Neural crest cell (in vitro differentiated cells): ENCODE measurements around the gene USF2. TPM values are rescaled to one million over a fixed set of nuclear protein-coding genes. Genes with fewer than 3 reads are reported as not detected.

Source experiments
- DNase-seq: peaks from one replicate; pipeline ENCODE4 v3.0.0; 2021; ENCODE audit warnings: low read depth, mixed read lengths, low spot score
- H3K27ac Mint-ChIP-seq: one replicate; pipeline ENCODE4 v1.8.0; 2021; ENCODE audit warnings: mild to moderate bottlenecking, mixed read lengths; ENCODE audit not compliant: unreplicated experiment
- H3K27me3 Mint-ChIP-seq: 2 replicates; pipeline ENCODE4 v1.8.0; 2021; ENCODE audit warnings: low read depth, mild to moderate bottlenecking, mixed read lengths
- H3K36me3 Mint-ChIP-seq: 2 replicates; pipeline ENCODE4 v1.8.0; 2021; ENCODE audit warnings: low read depth, mild to moderate bottlenecking, mixed read lengths
- H3K4me1 Mint-ChIP-seq: 2 replicates; pipeline ENCODE4 v1.8.0; 2021; ENCODE audit warnings: mixed read lengths
- H3K4me3 Mint-ChIP-seq: one replicate; pipeline ENCODE4 v1.8.0; 2021; ENCODE audit warnings: mild to moderate bottlenecking, mixed read lengths
- H3K9me3 Mint-ChIP-seq: 2 replicates; pipeline ENCODE4 v1.8.0; 2021; ENCODE audit warnings: mixed read lengths
- total RNA-seq: library from RNA; stranded (reverse); gene quantifications from 2 replicates; pipeline ENCODE4 v1.2.1, GENCODE V29; 2021
- TF ChIP-seq, protein P1 (sequence below): fragments of 200-600 bp; sonication (generic); conservative IDR thresholded peaks from 2 replicates; pipeline ENCODE4 v1.5.0; 2021; ENCODE audit warnings: antibody characterized with exemption, mild to moderate bottlenecking

USF2 gene
- total RNA-seq, 1 donor from 2014 or later: 107 TPM

DNA sequence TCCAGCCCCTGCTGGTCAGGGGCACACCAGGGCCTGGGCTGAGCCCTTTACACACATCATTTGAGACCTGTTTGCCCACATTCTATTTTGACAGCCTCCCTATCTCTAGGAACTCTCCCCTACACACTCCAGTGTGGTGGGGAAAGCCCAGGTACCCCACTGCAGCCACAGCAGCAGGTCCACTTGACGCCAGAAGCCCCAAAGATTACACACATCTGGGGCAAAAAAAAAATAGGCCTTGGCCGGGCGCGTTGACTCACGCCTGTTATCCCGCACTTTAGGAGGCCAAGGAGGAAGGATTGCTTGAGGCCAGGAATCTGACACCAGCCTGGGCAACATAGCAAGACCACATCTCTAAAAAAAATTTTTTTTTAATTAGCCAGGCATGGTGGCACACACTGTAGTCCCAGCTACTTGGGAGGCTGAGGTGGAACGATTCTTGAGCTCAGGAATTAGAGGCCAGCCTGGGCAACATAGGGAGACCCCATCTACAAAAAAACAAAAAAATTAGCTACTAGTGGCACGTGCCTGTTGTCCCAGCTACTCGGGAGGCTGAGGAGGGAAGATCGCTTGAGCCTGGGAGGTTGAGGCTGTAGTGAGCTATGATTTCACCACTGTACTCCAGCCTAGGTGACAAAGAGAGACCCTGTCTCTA is 42.2 kb downstream of the USF2 start:
- TF ChIP-seq, protein P1, sequence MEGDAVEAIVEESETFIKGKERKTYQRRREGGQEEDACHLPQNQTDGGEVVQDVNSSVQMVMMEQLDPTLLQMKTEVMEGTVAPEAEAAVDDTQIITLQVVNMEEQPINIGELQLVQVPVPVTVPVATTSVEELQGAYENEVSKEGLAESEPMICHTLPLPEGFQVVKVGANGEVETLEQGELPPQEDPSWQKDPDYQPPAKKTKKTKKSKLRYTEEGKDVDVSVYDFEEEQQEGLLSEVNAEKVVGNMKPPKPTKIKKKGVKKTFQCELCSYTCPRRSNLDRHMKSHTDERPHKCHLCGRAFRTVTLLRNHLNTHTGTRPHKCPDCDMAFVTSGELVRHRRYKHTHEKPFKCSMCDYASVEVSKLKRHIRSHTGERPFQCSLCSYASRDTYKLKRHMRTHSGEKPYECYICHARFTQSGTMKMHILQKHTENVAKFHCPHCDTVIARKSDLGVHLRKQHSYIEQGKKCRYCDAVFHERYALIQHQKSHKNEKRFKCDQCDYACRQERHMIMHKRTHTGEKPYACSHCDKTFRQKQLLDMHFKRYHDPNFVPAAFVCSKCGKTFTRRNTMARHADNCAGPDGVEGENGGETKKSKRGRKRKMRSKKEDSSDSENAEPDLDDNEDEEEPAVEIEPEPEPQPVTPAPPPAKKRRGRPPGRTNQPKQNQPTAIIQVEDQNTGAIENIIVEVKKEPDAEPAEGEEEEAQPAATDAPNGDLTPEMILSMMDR: no peak
- peaks cover 18% of the 10 kb centered on the region for H3K4me1 Mint-ChIP-seq
- no peak for DNase-seq
- H3K9me3 Mint-ChIP-seq: no peaks in the 10 kb centered on the region
- H3K27ac Mint-ChIP-seq: no peak overlapping the region
- H3K27me3 Mint-ChIP-seq: no peaks in the 10 kb centered on the region
- no peaks in the 10 kb centered on the region for H3K36me3 Mint-ChIP-seq
- no peak overlapping the region for H3K4me3 Mint-ChIP-seq

DNA sequence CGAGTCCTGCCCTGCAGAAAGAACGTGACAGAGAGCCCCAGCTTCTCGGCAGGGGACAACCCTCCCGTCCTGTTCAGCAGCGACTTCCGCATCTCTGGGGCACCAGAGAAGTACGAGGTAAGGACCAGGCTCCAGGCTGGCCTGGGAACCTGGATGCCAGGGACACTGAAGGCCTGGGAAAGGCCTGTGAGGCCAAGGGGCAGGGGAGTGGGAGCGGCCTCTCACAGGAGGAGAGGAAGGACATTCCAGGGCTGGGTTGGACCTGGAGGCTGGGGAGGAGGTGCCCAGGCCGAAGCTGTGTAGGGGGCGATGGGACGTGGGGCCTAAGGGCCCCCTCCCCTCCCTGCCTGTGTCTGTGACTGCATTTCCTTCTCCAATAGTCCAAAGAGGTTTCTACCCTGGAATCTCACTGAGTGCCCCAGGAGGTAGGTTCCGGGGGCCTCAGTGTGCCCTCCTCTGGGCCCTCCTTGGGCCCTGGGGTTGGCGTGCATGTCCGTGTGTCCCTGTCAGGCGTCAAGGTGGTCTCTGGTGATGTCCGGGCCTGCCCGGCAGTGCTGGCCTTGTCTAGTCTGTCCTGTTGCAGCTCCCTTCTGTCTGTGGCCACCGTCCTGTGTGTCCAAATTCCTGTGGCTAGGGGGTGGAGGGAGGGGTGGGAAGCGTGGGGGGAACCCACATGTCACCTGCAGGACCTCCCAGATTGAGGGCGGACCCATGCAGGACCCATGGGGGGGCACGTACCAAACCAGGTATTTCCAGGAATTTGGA is 43.3 kb downstream of the USF2 start:
- no peak for DNase-seq
- Mint-ChIP-seq H3K27ac (no peak overlapping the region), H3K36me3 (no peaks in the 10 kb centered on the region), H3K4me1 (peaks cover 18% of the 10 kb centered on the region), H3K27me3 (no peaks in the 10 kb centered on the region), H3K9me3 (no peaks in the 10 kb centered on the region), H3K4me3 (no peak overlapping the region)
- TF ChIP-seq, protein P1: no peak

DNA sequence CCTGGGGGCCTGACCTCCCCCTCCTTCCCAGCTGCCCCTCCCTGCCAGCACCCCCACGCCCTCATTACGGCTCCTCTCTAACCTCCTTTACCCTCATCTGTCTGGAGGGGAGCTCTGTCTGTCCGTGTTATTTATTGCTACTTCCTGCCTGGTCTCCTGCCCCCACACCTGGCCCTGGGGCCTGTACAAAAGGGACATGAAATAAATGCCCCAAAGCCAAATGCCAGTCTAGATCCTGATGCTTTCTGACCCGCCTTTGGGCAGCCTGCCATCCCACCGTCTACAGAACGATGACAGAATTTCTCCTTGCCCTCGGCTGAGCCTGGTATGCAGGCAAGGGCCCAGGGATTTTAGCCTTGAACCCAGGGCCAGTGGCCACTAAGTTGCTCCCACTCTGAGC is 44.8 kb downstream of the USF2 start:
- peaks cover 21% of the 10 kb centered on the region for H3K4me1 Mint-ChIP-seq
- no peaks in the 10 kb centered on the region for H3K9me3 Mint-ChIP-seq
- H3K36me3 Mint-ChIP-seq: no peaks in the 10 kb centered on the region
- no peaks in the 10 kb centered on the region for H3K27me3 Mint-ChIP-seq
- H3K4me3 Mint-ChIP-seq: no peak overlapping the region
- no peak overlapping the region for H3K27ac Mint-ChIP-seq
- TF ChIP-seq, protein P1: no peak
- no peak for DNase-seq

DNA sequence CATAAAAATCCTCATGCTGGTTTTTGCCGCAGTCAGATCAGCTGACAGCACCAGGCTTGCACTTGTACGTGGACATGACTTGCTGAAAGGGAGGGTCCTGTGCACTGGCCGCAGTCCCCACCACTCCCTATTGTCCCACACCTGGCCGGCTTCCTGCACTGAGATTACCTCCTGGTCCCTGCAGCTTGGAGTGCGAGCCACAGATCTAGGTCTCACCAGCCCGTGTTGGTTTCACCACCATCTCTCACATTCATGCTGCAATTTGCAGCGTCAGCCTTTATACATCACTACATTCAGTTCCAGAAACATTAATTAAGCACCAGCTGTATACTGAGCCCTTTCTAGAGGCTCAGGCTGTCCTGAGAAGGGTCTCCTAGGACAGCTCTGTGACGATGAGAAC is 45.3 kb downstream of the USF2 start:
- DNase-seq: no peak
- Mint-ChIP-seq H3K27me3 (no peaks in the 10 kb centered on the region), H3K9me3 (no peaks in the 10 kb centered on the region), H3K27ac (no peak overlapping the region), H3K36me3 (no peaks in the 10 kb centered on the region), H3K4me3 (no peak overlapping the region), H3K4me1 (peaks cover 21% of the 10 kb centered on the region)
- TF ChIP-seq, protein P1: no peak

DNA sequence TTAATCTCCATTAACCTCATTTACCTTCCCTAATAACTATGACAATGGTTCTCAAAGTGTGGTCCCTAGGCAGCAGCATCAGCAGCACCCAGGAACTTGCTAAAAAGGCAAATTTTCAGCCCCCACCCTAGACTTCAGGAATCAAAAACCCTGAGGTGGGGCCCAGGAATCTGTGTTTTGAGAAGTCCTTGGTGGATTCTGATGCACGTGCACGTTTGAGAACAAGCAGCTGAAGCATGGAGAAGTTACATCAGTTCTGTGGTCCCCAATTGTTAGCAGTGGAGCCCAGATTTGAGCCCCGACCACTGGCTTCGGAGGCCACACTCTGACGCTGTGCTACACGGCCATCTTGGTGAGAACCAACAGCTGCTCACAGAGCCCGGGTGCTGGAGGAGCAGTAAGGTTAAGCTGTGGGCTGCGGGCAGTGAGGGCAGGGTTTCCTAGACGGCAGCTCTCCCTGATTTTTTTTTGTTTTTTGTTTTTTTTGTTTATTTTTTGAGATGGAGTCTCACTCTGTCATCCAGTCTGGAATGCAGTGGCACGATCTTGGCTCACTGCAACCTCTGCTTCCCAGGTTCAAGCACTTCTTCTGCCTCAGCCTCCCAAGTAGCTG is 46.2 kb downstream of the USF2 start:
- H3K36me3 Mint-ChIP-seq: no peaks in the 10 kb centered on the region
- H3K27ac Mint-ChIP-seq: no peak overlapping the region
- H3K27me3 Mint-ChIP-seq: no peaks in the 10 kb centered on the region
- H3K4me1 Mint-ChIP-seq: peaks cover 13% of the 10 kb centered on the region
- no peak overlapping the region for H3K4me3 Mint-ChIP-seq
- DNase-seq: no peak
- H3K9me3 Mint-ChIP-seq: no peaks in the 10 kb centered on the region
- TF ChIP-seq, protein P1: no peak
